Measurements from ENCODE around the gene IMP3.

Gene IMP3

DNA sequence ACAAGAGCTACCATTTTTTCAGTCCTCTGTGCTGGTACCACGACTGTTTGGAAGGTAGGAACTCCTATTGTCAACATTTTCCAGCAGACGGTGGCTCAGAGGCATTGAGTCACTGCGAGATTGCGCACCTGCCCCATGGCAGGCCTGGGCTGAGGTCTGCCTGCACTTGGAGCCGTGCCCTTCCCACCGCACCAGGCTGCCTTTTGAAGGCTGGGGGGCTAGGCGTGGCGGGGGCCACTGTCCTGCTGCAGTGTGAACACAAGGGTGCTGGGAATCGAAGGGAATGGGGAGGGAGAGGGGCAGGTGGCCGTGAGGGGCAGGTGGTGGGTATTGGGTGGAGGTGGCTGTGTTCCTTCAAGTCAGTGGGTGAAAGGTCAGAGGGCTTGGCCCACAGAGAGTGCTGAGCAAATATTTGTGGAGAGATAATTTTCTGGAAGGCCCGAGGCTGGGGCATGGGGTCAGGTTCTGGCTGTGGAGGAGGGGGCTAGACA is 24.0 kb upstream of the IMP3 start:
- Histone ChIP-seq H3K4me1 (peaks cover 12% of the 10 kb centered on the region), H3K36me3 (no peaks in the 10 kb centered on the region), H3K27me3 (no peaks in the 10 kb centered on the region), H3K9me3 (no peaks in the 10 kb centered on the region), H3K4me3 (ENCODE audit: low read depth, low read length) (no peak overlapping the region)
- DNase-seq = no peak
- no peak for TF ChIP-seq CTCF (IDR thresholded peaks at IDR 0.05; ENCODE audit: low read depth, low read length)

DNA sequence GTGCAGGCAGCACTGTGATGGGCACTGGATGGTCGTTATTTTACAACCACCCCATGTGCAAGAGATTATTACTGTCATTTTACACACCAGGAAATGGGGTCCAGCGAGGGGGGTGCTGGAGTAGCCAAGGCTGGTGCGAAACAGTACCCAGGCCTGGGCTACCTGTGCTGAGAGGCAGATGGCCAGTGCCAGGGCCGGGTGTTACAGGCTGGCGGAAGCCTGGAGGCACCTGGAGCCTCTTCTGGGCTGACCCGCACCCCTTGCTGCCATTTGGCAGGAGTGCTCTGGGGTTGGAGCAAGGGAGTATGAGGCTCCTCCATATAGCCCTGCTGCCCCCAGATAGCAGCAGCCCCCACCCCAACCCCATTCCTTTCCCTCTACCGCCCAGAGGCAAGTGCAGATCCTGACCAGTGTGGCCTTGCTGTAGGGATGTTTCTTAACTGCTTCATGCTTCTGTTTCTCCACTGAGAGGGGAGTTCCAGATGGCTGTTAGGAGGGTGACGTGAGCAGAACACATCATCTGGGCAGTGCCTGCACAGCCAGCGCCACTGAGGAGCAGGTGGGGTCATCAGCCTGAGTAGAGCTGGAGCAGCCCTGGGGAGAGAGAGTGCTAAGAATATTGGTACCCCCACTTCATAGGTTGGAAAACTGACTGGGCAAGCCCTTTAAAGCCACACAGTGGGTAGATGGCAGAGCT is 22.9 kb upstream of the IMP3 start:
- peaks cover 12% of the 10 kb centered on the region for H3K4me1 ChIP-seq
- no peaks in the 10 kb centered on the region for H3K9me3 ChIP-seq
- no peak for DNase-seq
- no peaks in the 10 kb centered on the region for H3K27me3 ChIP-seq
- no peak overlapping the region for H3K4me3 ChIP-seq (ENCODE audit: low read depth, low read length)
- no peaks in the 10 kb centered on the region for H3K36me3 ChIP-seq
- no peak for TF ChIP-seq CTCF (IDR thresholded peaks at IDR 0.05; ENCODE audit: low read depth, low read length)

GRCh38 chr15:75661756-75662140 is 21.7 kb upstream of the IMP3 start:
- Histone ChIP-seq H3K27me3 (no peaks in the 10 kb centered on the region), H3K4me3 (ENCODE audit: low read depth, low read length) (no peak overlapping the region), H3K4me1 (peaks cover 12% of the 10 kb centered on the region), H3K36me3 (no peaks in the 10 kb centered on the region), H3K9me3 (no peaks in the 10 kb centered on the region)
- no peak for DNase-seq
- no peak for TF ChIP-seq CTCF (IDR thresholded peaks at IDR 0.05; ENCODE audit: low read depth, low read length)

DNA sequence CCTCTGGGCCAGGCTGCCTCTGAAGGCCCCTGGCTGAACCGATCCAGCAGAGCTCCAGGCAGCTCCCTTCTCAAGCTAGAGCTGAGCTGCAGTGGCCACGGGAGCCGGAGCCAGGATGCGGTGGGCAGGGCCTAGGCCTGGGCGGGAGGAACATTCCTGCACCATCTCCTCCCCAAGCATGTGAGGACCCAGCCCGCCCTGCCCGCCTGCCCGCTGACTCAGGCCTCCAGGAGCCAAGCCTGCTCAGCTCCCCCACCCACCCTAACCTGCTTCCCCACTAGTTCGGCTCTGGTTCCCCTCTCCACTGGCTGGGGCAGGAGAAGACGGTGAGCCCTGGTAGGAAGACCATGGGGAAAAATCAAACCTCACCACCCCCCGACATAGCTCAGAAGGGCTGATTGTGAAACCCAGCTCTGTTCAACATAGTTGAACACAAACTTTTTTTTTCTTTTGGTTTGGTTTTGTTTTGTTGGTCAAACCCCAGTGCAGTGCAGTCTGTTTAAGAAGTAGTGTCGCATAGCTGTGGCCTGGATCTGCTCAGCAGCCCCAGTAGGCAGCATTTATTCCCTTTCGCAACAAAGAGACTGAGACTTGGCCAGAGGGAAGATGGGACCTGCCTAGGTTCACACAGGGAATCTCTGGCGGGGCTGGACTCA is 21.2 kb upstream of the IMP3 start:
- Histone ChIP-seq H3K4me1 (peaks cover 12% of the 10 kb centered on the region), H3K36me3 (no peaks in the 10 kb centered on the region), H3K9me3 (no peaks in the 10 kb centered on the region), H3K27me3 (no peaks in the 10 kb centered on the region), H3K4me3 (ENCODE audit: low read depth, low read length) (no peak overlapping the region)
- DNase-seq = no peak
- no peak for TF ChIP-seq CTCF (IDR thresholded peaks at IDR 0.05; ENCODE audit: low read depth, low read length)

GRCh38 chr15:75659928-75660645 is 20.1 kb upstream of the IMP3 start:
- TF ChIP-seq CTCF (IDR thresholded peaks at IDR 0.05; ENCODE audit: low read depth, low read length) = no peak
- no peaks in the 10 kb centered on the region for H3K27me3 ChIP-seq
- DNase-seq = peak; percentile 78

More at GRCh38 chr15:75659928-75660645, 20.1 kb upstream of the IMP3 start:
- Histone ChIP-seq H3K4me1 (peaks cover 12% of the 10 kb centered on the region), H3K4me3 (ENCODE audit: low read depth, low read length) (no peak overlapping the region), H3K9me3 (no peaks in the 10 kb centered on the region), H3K36me3 (no peaks in the 10 kb centered on the region)
